Breast epithelium (tissue), 4 donors: ENCODE data around the gene CHAMP1. TPM values are rescaled to one million over a fixed set of nuclear protein-coding genes. Genes with fewer than 3 reads are reported as not detected.

ENCODE experiments used
- DNase-seq, 2 donors: peaks; one replicate each; pipeline ENCODE4 v3.0.0-alpha.2; 2019; ENCODE audit warnings: low spot score in 2 of 2
- H3K27ac ChIP-seq, 2 donors: fragments of 200-600 bp; sonication (generic) in 1 of 2; one replicate each; pipeline ENCODE4 v1.5.1; 2016 to 2019; ENCODE audit warnings: mild to moderate bottlenecking in 1 of 2
- H3K27me3 ChIP-seq, 2 donors: fragments of 200-600 bp; sonication (generic) in 1 of 2; one replicate each; pipeline versions ENCODE4 v1.5.1 to v1.6.0; 2017 to 2019; ENCODE audit warnings: control low read depth in 1 of 2, mild to moderate bottlenecking in 1 of 2
- H3K36me3 ChIP-seq: fragments of 200-600 bp; one replicate; pipeline ENCODE4 v1.5.1; 2019
- H3K4me1 ChIP-seq, 2 donors: fragments of 200-600 bp; sonication (generic); one replicate each; pipeline ENCODE4 v1.5.1; 2016 to 2019; ENCODE audit warnings: control low read depth in 1 of 2
- H3K4me3 ChIP-seq, 3 donors: fragments of 200-600 bp; sonication (generic); 1 replicate in 2 of 3; 2 replicates in 1 of 3; pipeline ENCODE4 v1.5.1; 2016 to 2019; ENCODE audit warnings: mild to moderate bottlenecking in 3 of 3, moderate library complexity in 2 of 3
- H3K9me3 ChIP-seq, 2 donors: fragments of 200-600 bp; sonication (generic) in 1 of 2; one replicate each; pipeline ENCODE4 v1.5.1; 2016 to 2019; ENCODE audit warnings: control low read depth in 1 of 2
- CTCF ChIP-seq, 3 donors: fragments of 450-650 bp; IDR thresholded peaks; one replicate each; pipeline ENCODE4 v1.5.1; 2016 to 2017; ENCODE audit warnings: antibody characterized with exemption in 3 of 3, mild to moderate bottlenecking in 3 of 3, moderate library complexity in 3 of 3
- POLR2A ChIP-seq: fragments of 450-650 bp; IDR thresholded peaks from one replicate; pipeline ENCODE4 v1.6.1; 2016; ENCODE audit warnings: antibody characterized with exemption, mild to moderate bottlenecking, moderate library complexity
- POLR2AphosphoS5 ChIP-seq, 3 donors: sonication (generic); formaldehyde crosslinking; IDR thresholded peaks; one replicate each; pipeline ENCODE4 v1.6.1; 2017; ENCODE audit warnings: antibody characterized with exemption in 3 of 3
- intact Hi-C: fragments of 100-400 bp; cut with DNase I; formaldehyde crosslinking; loops from one replicate; pipeline ENCODE4 v1.15.1; 2023; ENCODE audit warnings: low total_unique reads
- total RNA-seq, 3 donors: library from RNA; depleted of rRNA; stranded (reverse); fragments of >200 nt; gene quantifications; one replicate each; pipeline ENCODE4 v1.1.0, GENCODE V29; 2016

The CHAMP1 gene
- total RNA-seq, 3 donors from 2014 or later: 9.4 to 25.3 (median 21.6) TPM

GRCh38 chr13:114286808-114287207, 27.5 kb upstream of the CHAMP1 start:
- no peak overlapping the region for H3K27ac ChIP-seq
- H3K4me3 ChIP-seq: no peak overlapping the region
- H3K4me1 ChIP-seq: peaks cover 3 to 8% of the 10 kb centered on the region in 2 donors
- intact Hi-C loops: no loop called here
- no peak for DNase-seq
- no peaks in the 10 kb centered on the region for H3K36me3 ChIP-seq
- no peaks in the 10 kb centered on the region for H3K27me3 ChIP-seq
- TF ChIP-seq POLR2A (no peak), POLR2AphosphoS5 (IDR thresholded peaks at IDR 0.05) (no peak), CTCF (IDR thresholded peaks at IDR 0.05) (no peak)
- no peaks in the 10 kb centered on the region for H3K9me3 ChIP-seq

- peaks cover 0 to under 1% of the 10 kb centered on the region in 2 donors for H3K4me1 ChIP-seq
- no peak overlapping the region for H3K27ac ChIP-seq
- H3K9me3 ChIP-seq: no peaks in the 10 kb centered on the region
- H3K27me3 ChIP-seq: no peaks in the 10 kb centered on the region
- no peak for DNase-seq
- H3K36me3 ChIP-seq: no peaks in the 10 kb centered on the region
- H3K4me3 ChIP-seq: no peak overlapping the region
- intact Hi-C loops: no loop called here
- TF ChIP-seq POLR2AphosphoS5 (IDR thresholded peaks at IDR 0.05) (no peak), POLR2A (no peak), CTCF (IDR thresholded peaks at IDR 0.05) (no peak)
These were observed 26.1 kb upstream of the CHAMP1 start for GRCh38 chr13:114288157-114288591.

DNA sequence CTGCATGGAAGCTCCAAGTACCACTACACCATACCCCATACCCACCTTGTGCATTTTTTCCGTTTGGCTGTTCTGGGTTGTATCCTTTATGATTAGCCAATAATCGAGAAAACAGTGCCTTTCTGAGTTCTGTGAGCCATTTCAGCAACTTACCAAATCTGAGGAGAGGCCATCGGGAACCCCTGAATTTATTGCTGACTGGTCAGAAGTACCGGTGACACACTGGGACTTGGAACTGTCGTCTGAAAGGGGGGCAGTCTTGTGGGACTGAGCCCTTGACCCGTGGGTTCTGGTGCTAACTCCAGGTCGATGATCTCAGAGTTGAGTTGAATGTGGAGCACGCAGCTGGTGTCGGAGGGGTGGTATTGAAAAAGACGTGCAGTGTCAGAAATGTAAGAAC, 17.9 kb upstream of the CHAMP1 start:
- Histone ChIP-seq H3K4me3 (no peak overlapping the region), H3K27me3 (no peaks in the 10 kb centered on the region), H3K4me1 (no peaks in the 10 kb centered on the region), H3K36me3 (peaks cover 4% of the 10 kb centered on the region), H3K9me3 (no peaks in the 10 kb centered on the region), H3K27ac (no peak overlapping the region)
- no peak for DNase-seq
- intact Hi-C loops: no loop called here
- TF ChIP-seq CTCF (IDR thresholded peaks at IDR 0.05) (no peak), POLR2AphosphoS5 (IDR thresholded peaks at IDR 0.05) (no peak), POLR2A (no peak)

- no peak for DNase-seq
- Histone ChIP-seq H3K27ac (no peak overlapping the region), H3K27me3 (no peaks in the 10 kb centered on the region), H3K9me3 (no peaks in the 10 kb centered on the region), H3K36me3 (peaks cover 4% of the 10 kb centered on the region), H3K4me1 (no peaks in the 10 kb centered on the region), H3K4me3 (no peak overlapping the region)
- TF ChIP-seq POLR2AphosphoS5 (IDR thresholded peaks at IDR 0.05): no peak
- TF ChIP-seq POLR2A: no peak
- no peak for TF ChIP-seq CTCF (IDR thresholded peaks at IDR 0.05)
- intact Hi-C loops: no loop called here
These were observed 17.4 kb upstream of the CHAMP1 start for GRCh38 chr13:114296902-114297301.

DNA sequence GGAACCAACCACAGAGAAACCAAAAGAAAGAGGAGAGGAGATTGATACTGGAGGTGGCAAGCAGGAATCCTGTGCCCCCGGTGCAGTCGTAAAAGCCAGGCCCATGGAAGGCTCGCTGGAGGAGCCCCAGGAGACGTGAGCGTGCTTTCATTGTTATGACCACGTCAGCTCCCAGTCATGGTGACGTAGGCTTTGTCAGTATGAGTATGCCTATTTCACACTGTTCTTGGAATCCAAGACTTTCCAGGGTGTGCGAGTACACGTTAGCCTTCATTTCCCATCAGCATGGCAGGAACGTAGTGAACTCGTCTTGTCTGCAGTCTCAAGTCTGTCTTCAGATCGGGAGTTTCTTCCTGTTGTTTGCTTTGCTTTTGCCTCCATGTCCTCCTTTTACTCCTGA, 15.4 kb upstream of the CHAMP1 start:
- H3K36me3 ChIP-seq: peaks cover 4% of the 10 kb centered on the region
- TF ChIP-seq POLR2AphosphoS5 (IDR thresholded peaks at IDR 0.05): no peak
- no peak for TF ChIP-seq POLR2A

More for the DNA sequence above, 15.4 kb upstream of the CHAMP1 start:
- H3K4me1 ChIP-seq: no peaks in the 10 kb centered on the region
- H3K27ac ChIP-seq: no peak overlapping the region
- H3K4me3 ChIP-seq: no peak overlapping the region
- intact Hi-C loops: no loop called here
- no peaks in the 10 kb centered on the region for H3K9me3 ChIP-seq
- DNase-seq: no peak
- no peaks in the 10 kb centered on the region for H3K27me3 ChIP-seq
